Hepatocyte (in vitro differentiated cells): ENCODE data around the gene PDE7B. TPM values are rescaled to one million over a fixed set of nuclear protein-coding genes. Genes with fewer than 3 reads are reported as not detected.

Experiments
- DNase-seq: peaks from one replicate; pipeline ENCODE4 v3.0.0-alpha.2; 2016; ENCODE audit warnings: low spot score
- H2AFZ ChIP-seq: fragments of 200-600 bp; sonication (generic); 2 replicates; pipeline ENCODE4 v1.6.0; 2016; ENCODE audit warnings: antibody characterized with exemption, mild to moderate bottlenecking
- H3K27ac ChIP-seq: fragments of 200-600 bp; sonication (generic); 2 replicates; pipeline ENCODE4 v1.5.1; 2016; ENCODE audit warnings: mild to moderate bottlenecking
- H3K27me3 ChIP-seq: fragments of 200-600 bp; sonication (generic); 2 replicates; pipeline ENCODE4 v1.6.1; 2016
- H3K36me3 ChIP-seq: fragments of 200-600 bp; sonication (generic); replicated peaks from 2 replicates; pipeline ENCODE4 v1.5.1; 2016; ENCODE audit warnings: low read depth; ENCODE audit not compliant: insufficient read depth
- H3K4me1 ChIP-seq: fragments of 200-600 bp; sonication (generic); 2 replicates; pipeline ENCODE4 v1.5.1; 2016; ENCODE audit warnings: mild to moderate bottlenecking, moderate library complexity; ENCODE audit not compliant: insufficient read depth
- H3K4me2 ChIP-seq: fragments of 200-600 bp; sonication (generic); 2 replicates; pipeline ENCODE4 v1.6.0; 2016
- H3K4me3 ChIP-seq: fragments of 200-600 bp; sonication (generic); 2 replicates; pipeline ENCODE4 v1.5.1; 2016; ENCODE audit warnings: mild to moderate bottlenecking
- H3K79me2 ChIP-seq: fragments of 200-600 bp; sonication (generic); 2 replicates; pipeline ENCODE4 v1.6.0; 2017; ENCODE audit warnings: mild to moderate bottlenecking
- H3K9me2 ChIP-seq: fragments of 200-600 bp; sonication (generic); replicated peaks from 2 replicates; pipeline ENCODE4 v1.6.0; 2017; ENCODE audit warnings: mild to moderate bottlenecking; ENCODE audit not compliant: insufficient read depth
- H3K9me3 ChIP-seq: fragments of 200-600 bp; sonication (generic); 2 replicates; pipeline ENCODE4 v1.5.1; 2016; ENCODE audit warnings: low read depth, mild to moderate bottlenecking
- H4K20me1 ChIP-seq: fragments of 200-600 bp; sonication (generic); 2 replicates; pipeline ENCODE4 v1.6.0; 2016; ENCODE audit warnings: mild to moderate bottlenecking; ENCODE audit not compliant: insufficient read depth, poor library complexity, severe bottlenecking
- EZH2 ChIP-seq: fragments of 200-600 bp; sonication (generic); IDR thresholded peaks from 2 replicates; pipeline ENCODE4 v1.6.1; 2016; ENCODE audit warnings: antibody characterized with exemption, mild to moderate bottlenecking, borderline replicate concordance
- EZH2phosphoT487 ChIP-seq: fragments of 200-600 bp; sonication (generic); IDR thresholded peaks from one replicate; pipeline ENCODE4 v1.6.1; 2018; ENCODE audit warnings: antibody characterized with exemption, mild to moderate bottlenecking, low read depth, moderate library complexity; ENCODE audit not compliant: unreplicated experiment, severe bottlenecking
- WGBS: methylation state at CpG from one replicate; pipeline ENCODE4 v1.1.6; 2016; ENCODE audit warnings: low lambda C conversion rate; ENCODE audit errors: missing lambda C conversion rate; 5-methylcytosine and 5-hydroxymethylcytosine counted together
- polyA plus RNA-seq: library from polyadenylated mRNA; unstranded; fragments of >200 nt; fragmentation: Nextera tagmentation; extraction: Ambion mirVana; gene quantifications from 2 replicates; pipeline ENCODE4 v1.2.1, GENCODE V29; 2016
- total RNA-seq: library from RNA; depleted of rRNA; stranded (reverse); fragments of >200 nt; gene quantifications from 2 replicates; pipeline ENCODE4 v1.2.3, GENCODE V29; 2014
- TF ChIP-seq, protein P1 (sequence below): fragments of 200-600 bp; sonication (generic); IDR thresholded peaks from 2 replicates; pipeline ENCODE4 v1.5.1; 2016; ENCODE audit warnings: antibody characterized with exemption, mild to moderate bottlenecking; ENCODE audit not compliant: poor library complexity

The PDE7B gene
- total and polyA plus RNA-seq, 2 experiments from 2014 or later: 3.4 to 7.2 TPM

DNA sequence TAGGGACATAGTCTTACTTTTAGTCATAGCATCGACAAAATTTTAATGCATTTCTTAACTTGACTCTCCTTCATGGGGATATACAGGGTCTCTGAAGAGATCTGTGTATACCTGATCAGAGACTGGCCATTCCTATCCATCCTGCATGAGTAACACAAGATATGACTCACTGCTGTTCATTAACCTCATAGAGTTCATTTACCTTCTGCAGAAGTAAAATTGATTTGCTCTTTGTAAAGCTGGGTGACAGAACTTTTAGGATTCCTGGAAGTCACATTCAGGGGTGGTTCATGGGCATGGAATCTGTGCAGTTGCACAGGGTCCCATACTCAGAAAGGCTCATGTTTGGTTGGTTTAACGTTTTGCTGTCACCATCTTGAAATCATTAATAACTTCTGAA lies 53.2 kb downstream of the PDE7B start:
- Histone ChIP-seq H3K4me3 (no peak overlapping the region), H3K9me2 (no peaks in the 10 kb centered on the region), H3K27ac (no peak overlapping the region), H3K4me1 (no peaks in the 10 kb centered on the region), H3K36me3 (no peaks in the 10 kb centered on the region), H2AFZ (no peak overlapping the region), H3K4me2 (no peak overlapping the region), H4K20me1 (no peaks in the 10 kb centered on the region), H3K79me2 (no peaks in the 10 kb centered on the region), H3K9me3 (no peaks in the 10 kb centered on the region), H3K27me3 (no peaks in the 10 kb centered on the region)
- DNase-seq: no peak
- WGBS: 83% methylated on average over 2 of the region's 2 CpGs
- no peak for TF ChIP-seq EZH2phosphoT487
- TF ChIP-seq EZH2: no peak
- TF ChIP-seq, protein P1, sequence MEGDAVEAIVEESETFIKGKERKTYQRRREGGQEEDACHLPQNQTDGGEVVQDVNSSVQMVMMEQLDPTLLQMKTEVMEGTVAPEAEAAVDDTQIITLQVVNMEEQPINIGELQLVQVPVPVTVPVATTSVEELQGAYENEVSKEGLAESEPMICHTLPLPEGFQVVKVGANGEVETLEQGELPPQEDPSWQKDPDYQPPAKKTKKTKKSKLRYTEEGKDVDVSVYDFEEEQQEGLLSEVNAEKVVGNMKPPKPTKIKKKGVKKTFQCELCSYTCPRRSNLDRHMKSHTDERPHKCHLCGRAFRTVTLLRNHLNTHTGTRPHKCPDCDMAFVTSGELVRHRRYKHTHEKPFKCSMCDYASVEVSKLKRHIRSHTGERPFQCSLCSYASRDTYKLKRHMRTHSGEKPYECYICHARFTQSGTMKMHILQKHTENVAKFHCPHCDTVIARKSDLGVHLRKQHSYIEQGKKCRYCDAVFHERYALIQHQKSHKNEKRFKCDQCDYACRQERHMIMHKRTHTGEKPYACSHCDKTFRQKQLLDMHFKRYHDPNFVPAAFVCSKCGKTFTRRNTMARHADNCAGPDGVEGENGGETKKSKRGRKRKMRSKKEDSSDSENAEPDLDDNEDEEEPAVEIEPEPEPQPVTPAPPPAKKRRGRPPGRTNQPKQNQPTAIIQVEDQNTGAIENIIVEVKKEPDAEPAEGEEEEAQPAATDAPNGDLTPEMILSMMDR: no peak

DNA sequence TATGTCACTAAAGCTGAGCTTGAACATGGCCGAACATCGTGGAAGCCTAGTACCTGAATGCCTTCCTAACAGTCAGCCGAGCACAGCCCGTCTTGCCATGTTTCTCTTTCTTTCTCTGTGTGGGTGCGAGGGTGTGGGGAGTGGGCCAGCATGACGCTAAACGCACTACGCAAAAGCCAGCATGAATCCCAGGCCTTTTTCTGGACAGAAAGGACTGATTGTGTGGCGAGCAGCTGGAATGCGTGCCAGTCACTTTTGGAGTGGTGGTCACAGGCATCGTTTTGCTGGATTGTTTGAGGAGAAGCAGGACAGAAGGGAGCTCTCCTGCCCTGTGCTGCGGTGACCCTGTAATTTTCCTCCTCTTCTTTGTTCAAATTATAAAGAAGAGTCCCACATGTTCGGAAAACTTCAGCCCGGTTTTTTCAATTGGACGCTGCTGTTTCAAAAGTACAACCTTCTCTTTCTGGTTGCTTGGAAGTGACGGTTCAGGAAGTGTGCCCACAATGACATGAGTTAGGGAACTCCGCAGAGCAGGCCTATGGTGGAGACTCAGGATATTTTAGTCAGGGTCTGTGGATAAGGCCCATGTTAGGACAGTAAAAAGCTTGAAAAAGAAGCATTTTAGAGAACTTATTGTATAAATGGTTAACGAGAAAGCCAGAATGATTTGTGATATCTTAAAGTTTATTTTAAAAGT lies 54.3 kb downstream of the PDE7B start:
- Histone ChIP-seq H2AFZ (no peak overlapping the region), H3K4me2 (no peak overlapping the region), H4K20me1 (no peaks in the 10 kb centered on the region), H3K27me3 (no peaks in the 10 kb centered on the region), H3K79me2 (no peaks in the 10 kb centered on the region), H3K27ac (no peak overlapping the region), H3K9me3 (no peaks in the 10 kb centered on the region), H3K9me2 (no peaks in the 10 kb centered on the region), H3K4me3 (no peak overlapping the region), H3K36me3 (no peaks in the 10 kb centered on the region), H3K4me1 (no peaks in the 10 kb centered on the region)
- whole genome bisulfite sequencing: 93% methylated on average over 18 of the region's 18 CpGs
- TF ChIP-seq EZH2 (no peak), EZH2phosphoT487 (no peak)
- TF ChIP-seq, protein P1: no peak
- DNase-seq: no peak

DNA sequence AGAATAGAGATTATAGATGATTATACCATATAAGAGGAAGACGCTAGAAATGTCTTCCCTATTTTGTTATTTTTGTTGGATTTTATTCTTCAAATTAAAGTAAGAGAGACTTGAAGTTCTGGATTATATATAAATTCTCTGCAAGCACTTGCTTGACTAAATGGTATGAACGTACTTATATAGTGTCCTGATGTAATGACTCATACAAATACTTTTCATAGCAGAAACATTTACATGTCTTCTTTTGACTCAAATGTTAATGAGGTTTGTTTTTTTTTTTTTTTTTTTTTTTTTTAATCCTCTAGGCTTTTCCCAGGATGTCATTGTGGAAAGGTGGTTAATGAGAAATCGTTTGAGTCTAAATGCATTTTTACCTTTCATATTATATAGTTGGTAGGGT lies 55.0 kb downstream of the PDE7B start:
- Histone ChIP-seq H3K4me3 (no peak overlapping the region), H4K20me1 (no peaks in the 10 kb centered on the region), H3K4me2 (no peak overlapping the region), H3K27ac (no peak overlapping the region), H3K79me2 (no peaks in the 10 kb centered on the region), H3K4me1 (peaks cover 7% of the 10 kb centered on the region), H3K27me3 (no peaks in the 10 kb centered on the region), H3K9me3 (no peaks in the 10 kb centered on the region), H3K36me3 (no peaks in the 10 kb centered on the region), H2AFZ (no peak overlapping the region), H3K9me2 (no peaks in the 10 kb centered on the region)
- DNase-seq: no peak
- 87% methylated on average over 3 of the region's 3 CpGs for WGBS
- TF ChIP-seq EZH2: no peak
- TF ChIP-seq EZH2phosphoT487: no peak
- TF ChIP-seq, protein P1: no peak

DNA sequence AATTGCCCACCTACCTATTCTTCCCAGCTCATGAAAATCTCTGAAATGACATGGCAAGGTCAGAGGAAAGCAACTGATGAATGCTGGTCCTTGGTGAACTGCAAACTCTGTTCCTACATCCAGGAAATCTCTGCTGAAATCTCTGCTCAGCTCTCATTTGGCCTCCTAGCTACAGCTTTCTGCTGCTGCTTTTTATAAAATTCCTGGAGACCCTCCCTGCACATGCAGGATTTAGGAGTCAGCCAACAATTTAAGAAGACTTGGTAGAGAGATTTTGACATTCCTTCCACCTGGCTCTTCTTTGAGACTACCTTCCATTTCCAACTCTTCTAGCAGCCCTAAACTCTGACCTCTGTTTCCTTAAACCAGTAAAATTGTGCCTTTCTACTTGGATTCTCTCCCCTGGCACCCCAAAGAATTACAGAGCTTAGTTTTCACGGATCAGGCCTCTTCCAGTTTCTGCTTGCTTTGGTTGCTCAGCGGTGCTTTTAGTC lies 55.5 kb downstream of the PDE7B start:
- TF ChIP-seq, protein P1: no peak
- TF ChIP-seq EZH2 (no peak), EZH2phosphoT487 (no peak)
- Histone ChIP-seq H2AFZ (no peak overlapping the region), H3K36me3 (no peaks in the 10 kb centered on the region), H3K9me2 (no peaks in the 10 kb centered on the region), H3K4me1 (peaks cover 10% of the 10 kb centered on the region), H3K79me2 (no peaks in the 10 kb centered on the region), H3K27me3 (no peaks in the 10 kb centered on the region), H4K20me1 (no peaks in the 10 kb centered on the region), H3K4me2 (no peak overlapping the region), H3K9me3 (no peaks in the 10 kb centered on the region), H3K27ac (no peak overlapping the region), H3K4me3 (no peak overlapping the region)
- 62% methylated on average over 2 of the region's 2 CpGs for WGBS
- DNase-seq: no peak
